Neural progenitor cell (in vitro differentiated cells): ENCODE results near the gene TXNDC5. TPM values are rescaled to one million over a fixed set of nuclear protein-coding genes. Genes with fewer than 3 reads are reported as not detected.

ENCODE experiments used
- DNase-seq: peaks from one replicate; pipeline ENCODE4 v3.0.0-alpha.2; 2016; ENCODE audit warnings: low spot score
- H2AFZ ChIP-seq: fragments of 200-600 bp; sonication (generic); replicated peaks from 2 replicates; pipeline ENCODE4 v1.6.1; 2016; ENCODE audit warnings: antibody characterized with exemption
- H3F3A ChIP-seq: fragments of 200-600 bp; sonication (generic); 2 replicates; pipeline ENCODE4 v1.6.1; 2016; ENCODE audit warnings: antibody characterized with exemption, low read depth
- H3K27ac ChIP-seq: fragments of 200-600 bp; sonication (generic); 2 replicates; pipeline ENCODE4 v1.5.1; 2016; ENCODE audit warnings: mild to moderate bottlenecking
- H3K27me3 ChIP-seq: fragments of 200-600 bp; sonication (generic); 2 replicates; pipeline ENCODE4 v1.6.1; 2016; ENCODE audit warnings: mild to moderate bottlenecking, moderate library complexity
- H3K36me3 ChIP-seq: fragments of 200-600 bp; sonication (generic); 2 replicates; pipeline ENCODE4 v1.5.1; 2016
- H3K4me1 ChIP-seq: fragments of 200-600 bp; sonication (generic); 2 replicates; pipeline ENCODE4 v1.6.1; 2016; ENCODE audit warnings: mixed run types
- H3K4me2 ChIP-seq: fragments of 200-600 bp; sonication (generic); 2 replicates; pipeline ENCODE4 v1.6.1; 2016
- H3K4me3 ChIP-seq: fragments of 200-600 bp; sonication (generic); 2 replicates; pipeline ENCODE4 v1.5.1; 2016
- H3K79me2 ChIP-seq: fragments of 200-600 bp; sonication (generic); 2 replicates; pipeline ENCODE4 v1.6.1; 2016; ENCODE audit warnings: low read depth
- H3K9ac ChIP-seq: fragments of 200-600 bp; sonication (generic); 2 replicates; pipeline ENCODE4 v1.6.1; 2016
- H3K9me3 ChIP-seq: fragments of 200-600 bp; sonication (generic); 2 replicates; pipeline ENCODE4 v1.5.1; 2016; ENCODE audit warnings: low read depth
- H4K20me1 ChIP-seq: fragments of 200-600 bp; sonication (generic); 2 replicates; pipeline ENCODE4 v1.6.1; 2016; ENCODE audit warnings: low read depth
- H3K27ac Mint-ChIP-seq: 3 replicates; pipeline ENCODE4 v1.8.0; 2021; ENCODE audit warnings: mixed read lengths
- H3K27me3 Mint-ChIP-seq: 2 replicates; pipeline ENCODE4 v1.8.0; 2022; ENCODE audit warnings: low read depth, mild to moderate bottlenecking, inconsistent platforms, moderate library complexity, mixed read lengths; ENCODE audit not compliant: insufficient read depth
- H3K36me3 Mint-ChIP-seq: 3 replicates; pipeline ENCODE4 v1.8.0; 2021; ENCODE audit warnings: mixed read lengths
- H3K4me1 Mint-ChIP-seq: 3 replicates; pipeline ENCODE4 v1.8.0; 2021; ENCODE audit warnings: mixed read lengths
- H3K4me3 Mint-ChIP-seq: 3 replicates; pipeline ENCODE4 v1.8.0; 2021; ENCODE audit warnings: mild to moderate bottlenecking, moderate library complexity, mixed read lengths
- H3K9me3 Mint-ChIP-seq: 3 replicates; pipeline ENCODE4 v1.8.0; 2020; ENCODE audit warnings: mixed read lengths
- CTCF ChIP-seq: fragments of 200-600 bp; sonication (generic); IDR thresholded peaks from 2 replicates; pipeline ENCODE4 v1.5.1; 2017; ENCODE audit warnings: antibody characterized with exemption, mild to moderate bottlenecking
- EZH2 ChIP-seq: fragments of 200-600 bp; sonication (generic); IDR thresholded peaks from 2 replicates; pipeline ENCODE4 v1.6.1; 2017; ENCODE audit warnings: antibody characterized with exemption, mild to moderate bottlenecking, moderate library complexity
- EZH2phosphoT487 ChIP-seq: fragments of 200-600 bp; sonication (generic); IDR thresholded peaks from 2 replicates; pipeline ENCODE4 v1.6.1; 2017; ENCODE audit warnings: antibody characterized with exemption
- total RNA-seq: library from RNA; depleted of rRNA; stranded (reverse); fragments of >200 nt; gene quantifications from 2 replicates; pipeline ENCODE4 v1.2.3, GENCODE V29; 2015; ENCODE audit warnings: low replicate concordance

TXNDC5 gene
- total RNA-seq, 1 donor from 2014 or later = 155 TPM

GRCh38 chr6:7896465-7896987 lies 14.1 kb downstream of the TXNDC5 start:
- no peak overlapping the region for H3K27ac Mint-ChIP-seq
- H3K27me3 ChIP-seq = no peaks in the 10 kb centered on the region
- H3K79me2 ChIP-seq = no peaks in the 10 kb centered on the region
- H3K4me3 ChIP-seq = no peak overlapping the region
- H3K4me1 ChIP-seq = peaks cover 17% of the 10 kb centered on the region
- no peak for DNase-seq
- H3K9ac ChIP-seq = no peak overlapping the region
- H4K20me1 ChIP-seq = peaks cover 35% of the 10 kb centered on the region
- H3K36me3 ChIP-seq = peaks cover 8% of the 10 kb centered on the region
- TF ChIP-seq EZH2phosphoT487 = no peak
- no peak for TF ChIP-seq EZH2
- no peak for TF ChIP-seq CTCF
- no peaks in the 10 kb centered on the region for H3K9me3 ChIP-seq
- peaks cover 17% of the 10 kb centered on the region for H3F3A ChIP-seq
- H3K4me2 ChIP-seq = no peak overlapping the region
- no peaks in the 10 kb centered on the region for H3K9me3 Mint-ChIP-seq
- no peak overlapping the region for H3K27ac ChIP-seq
- H3K27me3 Mint-ChIP-seq = no peaks in the 10 kb centered on the region
- no peak overlapping the region for H3K4me3 Mint-ChIP-seq
- peaks cover 53% of the 10 kb centered on the region for H3K36me3 Mint-ChIP-seq
- no peaks in the 10 kb centered on the region for H3K4me1 Mint-ChIP-seq
- no peak overlapping the region for H2AFZ ChIP-seq

- Histone ChIP-seq H3K9me3 (no peaks in the 10 kb centered on the region), H3K4me3 (no peak overlapping the region), H3K4me2 (no peak overlapping the region), H3F3A (peaks cover 12% of the 10 kb centered on the region), H4K20me1 (peaks cover 20% of the 10 kb centered on the region), H3K9ac (no peak overlapping the region), H3K79me2 (no peaks in the 10 kb centered on the region), H3K27ac (no peak overlapping the region), H3K27me3 (no peaks in the 10 kb centered on the region), H3K36me3 (peaks cover 8% of the 10 kb centered on the region), H2AFZ (no peak overlapping the region), H3K4me1 (peaks cover 15% of the 10 kb centered on the region)
- no peaks in the 10 kb centered on the region for H3K27me3 Mint-ChIP-seq
- no peaks in the 10 kb centered on the region for H3K9me3 Mint-ChIP-seq
- no peaks in the 10 kb centered on the region for H3K4me1 Mint-ChIP-seq
- H3K36me3 Mint-ChIP-seq = peaks cover 52% of the 10 kb centered on the region
- TF ChIP-seq EZH2 (no peak), EZH2phosphoT487 (no peak), CTCF (no peak)
- H3K4me3 Mint-ChIP-seq = no peak overlapping the region
- no peak for DNase-seq
- H3K27ac Mint-ChIP-seq = no peak overlapping the region
Observed at GRCh38 chr6:7895125-7895423, 15.5 kb downstream of the TXNDC5 start.

- H3K79me2 ChIP-seq = no peaks in the 10 kb centered on the region
- no peak for TF ChIP-seq EZH2phosphoT487
- TF ChIP-seq EZH2 = no peak
- TF ChIP-seq CTCF = no peak
- Mint-ChIP-seq H3K4me3 (no peak overlapping the region), H3K4me1 (no peaks in the 10 kb centered on the region), H3K36me3 (peaks cover 49% of the 10 kb centered on the region), H3K27ac (no peak overlapping the region), H3K9me3 (no peaks in the 10 kb centered on the region), H3K27me3 (no peaks in the 10 kb centered on the region)
- H3K9me3 ChIP-seq = no peaks in the 10 kb centered on the region
- peaks cover 14% of the 10 kb centered on the region for H4K20me1 ChIP-seq
- peaks cover 9% of the 10 kb centered on the region for H3K4me1 ChIP-seq
- H3K36me3 ChIP-seq = peaks cover 8% of the 10 kb centered on the region
- no peak overlapping the region for H3K9ac ChIP-seq
- no peak for DNase-seq
- no peak overlapping the region for H2AFZ ChIP-seq
- no peak overlapping the region for H3K4me2 ChIP-seq
- peaks cover 6% of the 10 kb centered on the region for H3F3A ChIP-seq
- H3K27me3 ChIP-seq = no peaks in the 10 kb centered on the region
- no peak overlapping the region for H3K4me3 ChIP-seq
- H3K27ac ChIP-seq = no peak overlapping the region
Observed at GRCh38 chr6:7894262-7895124, 16.1 kb downstream of the TXNDC5 start.
